Measurements from ENCODE around the gene PHRF1. TPM values are rescaled to one million over a fixed set of nuclear protein-coding genes. Genes with fewer than 3 reads are reported as not detected.

Gene PHRF1
- total RNA-seq, 4 donors from 2014 or later, result 5.0 to 45.8 (median 24.1) TPM

GRCh38 chr11:529728-530411 is 46.4 kb upstream of the PHRF1 start:
- TF ChIP-seq CTCF (IDR thresholded peaks at IDR 0.05), result no peak
- no peak for TF ChIP-seq POLR2A (IDR thresholded peaks at IDR 0.05)
- intact Hi-C loops (cut with DNase I; ENCODE audit: low total_unique reads), result no loop called here
- DNase-seq, result no peak
- Histone ChIP-seq H3K36me3 (no peaks in the 10 kb centered on the region), H3K27ac (no peak overlapping the region), H3K27me3 (no peaks in the 10 kb centered on the region), H3K9me3 (no peaks in the 10 kb centered on the region), H3K4me1 (peaks cover 0 to 9% of the 10 kb centered on the region in 2 donors), H3K4me3 (no peak overlapping the region)

- no peak for TF ChIP-seq CTCF (IDR thresholded peaks at IDR 0.05)
- no peak for TF ChIP-seq POLR2A (IDR thresholded peaks at IDR 0.05)
- Histone ChIP-seq H3K27ac (no peak overlapping the region), H3K36me3 (no peaks in the 10 kb centered on the region), H3K4me3 (no peak overlapping the region), H3K9me3 (no peaks in the 10 kb centered on the region), H3K27me3 (no peaks in the 10 kb centered on the region), H3K4me1 (peaks cover 0 to 9% of the 10 kb centered on the region in 2 donors)
- intact Hi-C loops (cut with DNase I; ENCODE audit: low total_unique reads), result no loop called here
- DNase-seq, result peak in 1 of 2 donors; percentile 14
Measured at GRCh38 chr11:530960-531831, 45.1 kb upstream of the PHRF1 start.

GRCh38 chr11:531919-532526 is 44.2 kb upstream of the PHRF1 start:
- no peak overlapping the region for H3K4me3 ChIP-seq
- TF ChIP-seq POLR2A (IDR thresholded peaks at IDR 0.05) (no peak), CTCF (IDR thresholded peaks at IDR 0.05) (no peak)

GRCh38 chr11:532527-532985 is 43.7 kb upstream of the PHRF1 start:
- TF ChIP-seq CTCF (IDR thresholded peaks at IDR 0.05), result no peak
- no peak for TF ChIP-seq POLR2A (IDR thresholded peaks at IDR 0.05)
- intact Hi-C loops (cut with DNase I; ENCODE audit: low total_unique reads), result no loop called here
- peak in 1 of 2 donors; percentile 18 for DNase-seq
- no peaks in the 10 kb centered on the region for H3K36me3 ChIP-seq
- no peak overlapping the region for H3K27ac ChIP-seq
- peaks cover 0 to 6% of the 10 kb centered on the region in 2 donors for H3K27me3 ChIP-seq
- H3K4me1 ChIP-seq, result peaks cover 0 to 9% of the 10 kb centered on the region in 2 donors
- H3K4me3 ChIP-seq, result no peak overlapping the region
- H3K9me3 ChIP-seq, result no peaks in the 10 kb centered on the region

More at GRCh38 chr11:531919-532526, 44.2 kb upstream of the PHRF1 start:
- Histone ChIP-seq H3K27me3 (peaks cover 0 to under 1% of the 10 kb centered on the region in 2 donors), H3K36me3 (no peaks in the 10 kb centered on the region), H3K27ac (no peak overlapping the region), H3K9me3 (no peaks in the 10 kb centered on the region), H3K4me1 (peaks cover 0 to 9% of the 10 kb centered on the region in 2 donors)
- intact Hi-C loops (cut with DNase I; ENCODE audit: low total_unique reads), result no loop called here
- no peak for DNase-seq
